CMK (cell line): ENCODE measurements around the gene UROC1.

Experiments
- DNase-seq: peaks from one replicate; pipeline ENCODE4 v3.0.0-alpha.2; 2010; ENCODE audit warnings: low read depth

UROC1 gene

DNA sequence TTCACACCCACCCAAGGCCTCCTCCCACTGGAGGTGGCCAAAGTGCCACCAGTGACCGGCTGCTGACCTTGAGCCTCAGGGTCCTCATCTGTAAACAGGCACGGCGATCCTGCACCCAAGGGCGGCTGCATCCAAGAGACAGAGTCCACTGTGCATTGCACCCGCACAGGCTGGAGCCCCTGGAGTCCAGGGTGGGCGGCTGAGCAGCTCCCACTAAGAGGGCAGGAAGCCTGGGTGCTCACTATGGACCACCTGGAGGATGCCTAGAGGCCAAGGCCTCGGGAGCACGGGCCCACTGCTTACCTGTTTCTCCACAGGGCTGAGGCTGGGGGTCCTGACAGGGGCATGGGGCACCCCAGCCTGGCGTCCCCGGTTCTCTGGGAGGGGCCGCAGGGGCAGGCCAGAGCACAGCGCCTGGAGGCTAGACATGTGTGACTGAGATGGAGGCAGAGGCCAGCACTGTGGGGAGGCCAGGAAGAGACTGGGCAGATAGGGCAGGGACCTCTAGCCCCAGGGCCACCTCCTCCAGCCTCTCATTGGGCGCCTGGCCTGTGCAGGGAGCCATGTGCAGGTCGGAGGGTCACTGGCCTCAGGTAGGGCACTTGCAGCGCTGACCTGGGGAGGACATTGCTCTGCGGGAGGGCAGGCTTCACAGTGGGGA is at the start of gene UROC1:
UROC1 (minus strand) TSS at position 483 of the 661 bp plus-strand sequence; CDS start at position 429, 54 bp downstream.
- DNase-seq: no peak

GRCh38 chr3:126562737-126563276 is 45.2 kb upstream of the UROC1 start:
- no peak for DNase-seq

- no peak for DNase-seq
These were observed 40.9 kb upstream of the UROC1 start, which contains the start of gene C3orf22 for GRCh38 chr3:126558336-126559071. TSS of gene C3orf22 (minus strand) at chr3:126558932. CDS start at chr3:126553390, 5,542 bp downstream.

- no peak for DNase-seq
These were observed 40.2 kb upstream of the UROC1 start for GRCh38 chr3:126557761-126558160.

- DNase-seq: no peak
These were observed 39.8 kb upstream of the UROC1 start for GRCh38 chr3:126557415-126557745.

DNA sequence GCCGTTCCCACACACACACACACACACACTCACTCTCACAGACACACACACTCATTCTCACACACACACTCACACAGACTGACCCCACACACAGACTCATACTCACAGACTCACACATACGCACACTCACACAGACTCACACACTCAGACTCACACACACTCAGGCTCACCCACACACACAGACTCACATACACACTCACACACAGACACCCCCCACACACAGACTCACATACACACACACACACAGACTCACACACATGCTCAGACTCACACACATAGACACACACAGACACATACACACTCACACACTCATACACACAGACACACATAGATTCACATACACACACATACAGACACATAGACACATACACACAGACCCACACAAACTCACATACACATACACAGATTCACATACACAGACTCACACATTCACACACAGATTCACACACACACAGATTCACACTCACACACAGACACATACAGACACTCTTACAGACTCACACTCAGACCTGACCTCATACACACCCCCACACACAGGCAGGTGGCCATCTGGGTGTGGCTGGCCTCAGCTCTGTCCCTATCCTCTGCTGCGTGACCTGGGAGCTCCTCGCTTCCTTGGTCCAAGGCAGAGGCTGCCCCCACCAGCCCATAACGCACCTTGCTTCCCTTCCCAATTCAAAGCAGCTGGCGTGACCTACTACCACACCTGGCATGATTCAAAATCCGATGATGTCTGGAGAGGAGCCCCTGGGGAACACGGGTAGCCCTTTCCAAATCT is 39.3 kb upstream of the UROC1 start:
- no peak for DNase-seq

- DNase-seq: no peak
These were observed 38.4 kb upstream of the UROC1 start for GRCh38 chr3:126555795-126556636.

DNA sequence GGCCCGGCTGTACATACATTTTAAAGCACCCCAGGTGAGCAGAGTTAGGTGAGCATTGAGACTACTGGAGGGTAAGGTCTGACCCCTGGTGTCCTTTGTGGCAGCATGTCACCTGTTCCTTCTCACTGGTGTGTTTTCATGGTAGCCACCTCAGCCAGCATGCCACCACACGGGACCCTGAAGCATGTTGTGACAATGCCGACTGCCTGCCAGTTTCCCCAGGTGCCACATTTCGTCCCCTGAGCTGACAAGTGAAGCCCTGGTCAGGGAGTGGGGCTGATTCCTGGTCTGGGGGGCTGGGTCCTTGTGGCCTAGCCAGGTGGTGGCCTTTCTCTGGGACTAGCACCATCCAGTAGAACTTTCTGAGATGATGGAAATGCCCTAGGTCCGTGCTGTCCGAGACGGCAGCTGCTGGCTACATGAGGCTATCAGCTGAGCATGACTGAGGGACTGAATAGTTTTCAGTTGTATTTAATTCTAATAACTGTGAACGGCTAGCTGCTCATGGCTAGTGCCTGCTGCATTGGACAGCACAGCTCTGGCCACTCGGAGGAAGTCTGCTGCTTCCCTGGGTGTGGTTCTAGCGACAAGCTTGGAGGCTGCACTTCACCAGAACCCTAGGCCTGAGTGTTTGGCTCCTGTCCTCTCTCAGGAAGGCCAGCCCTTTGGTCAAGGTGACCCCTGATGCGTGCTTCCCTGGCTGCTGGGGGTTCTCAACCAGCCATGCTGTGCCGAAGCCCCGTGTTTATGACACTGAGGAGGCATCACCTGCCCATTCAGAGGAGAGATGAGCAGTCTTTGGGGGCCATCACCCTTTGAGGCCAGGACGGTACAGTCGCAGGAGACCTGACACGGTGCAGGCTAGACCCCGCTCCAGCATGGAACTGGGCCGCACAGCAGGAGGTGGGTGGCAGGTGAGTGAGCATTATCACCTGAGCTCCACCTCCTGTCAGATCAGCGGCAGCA is 37.3 kb upstream of the UROC1 start:
- no peak for DNase-seq

- no peak for DNase-seq
These were observed 35.9 kb upstream of the UROC1 start for GRCh38 chr3:126553284-126554084.

- DNase-seq: no peak
These were observed 35.2 kb upstream of the UROC1 start for GRCh38 chr3:126552688-126553283.

DNA sequence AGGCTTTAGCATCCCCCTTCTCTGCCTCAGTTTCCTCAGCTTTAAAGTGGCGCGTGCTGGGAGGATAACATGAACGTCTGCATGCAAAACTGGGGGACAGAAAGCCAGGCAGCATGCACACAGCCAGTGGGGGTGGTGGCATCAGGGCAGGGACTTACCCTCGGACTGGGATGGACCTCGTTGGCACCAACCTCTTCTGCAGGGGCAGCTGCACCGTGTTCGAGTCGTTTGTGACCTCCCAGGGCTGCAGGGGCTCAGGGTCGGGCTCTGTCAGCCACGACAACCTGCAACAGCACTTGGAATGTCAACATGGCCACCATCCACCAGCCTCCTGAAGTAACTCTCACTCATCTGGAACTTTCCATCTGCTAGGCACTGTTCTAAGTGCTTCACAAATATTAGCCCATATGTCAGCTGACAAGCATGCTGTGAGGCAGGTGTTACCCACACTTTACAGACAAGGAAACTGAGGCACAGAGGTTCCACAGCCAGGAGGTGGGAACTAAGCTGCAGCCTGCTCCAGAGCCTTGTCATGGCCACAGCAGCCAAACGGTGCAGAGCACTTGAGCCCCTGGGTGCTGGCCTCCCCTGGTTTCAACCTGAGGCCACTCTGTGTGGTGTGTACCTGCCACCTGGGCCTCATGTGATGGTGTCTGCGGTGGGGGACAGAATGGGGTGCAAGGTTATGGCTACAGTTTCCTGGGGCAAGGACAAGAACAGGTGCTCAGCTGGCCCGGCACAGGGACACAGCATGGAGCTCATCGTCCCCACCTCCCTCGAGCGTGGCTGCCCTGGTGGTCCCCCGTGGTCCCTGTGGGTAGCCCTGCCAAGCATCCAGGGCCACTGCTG is 34.5 kb upstream of the UROC1 start:
- DNase-seq: no peak

DNA sequence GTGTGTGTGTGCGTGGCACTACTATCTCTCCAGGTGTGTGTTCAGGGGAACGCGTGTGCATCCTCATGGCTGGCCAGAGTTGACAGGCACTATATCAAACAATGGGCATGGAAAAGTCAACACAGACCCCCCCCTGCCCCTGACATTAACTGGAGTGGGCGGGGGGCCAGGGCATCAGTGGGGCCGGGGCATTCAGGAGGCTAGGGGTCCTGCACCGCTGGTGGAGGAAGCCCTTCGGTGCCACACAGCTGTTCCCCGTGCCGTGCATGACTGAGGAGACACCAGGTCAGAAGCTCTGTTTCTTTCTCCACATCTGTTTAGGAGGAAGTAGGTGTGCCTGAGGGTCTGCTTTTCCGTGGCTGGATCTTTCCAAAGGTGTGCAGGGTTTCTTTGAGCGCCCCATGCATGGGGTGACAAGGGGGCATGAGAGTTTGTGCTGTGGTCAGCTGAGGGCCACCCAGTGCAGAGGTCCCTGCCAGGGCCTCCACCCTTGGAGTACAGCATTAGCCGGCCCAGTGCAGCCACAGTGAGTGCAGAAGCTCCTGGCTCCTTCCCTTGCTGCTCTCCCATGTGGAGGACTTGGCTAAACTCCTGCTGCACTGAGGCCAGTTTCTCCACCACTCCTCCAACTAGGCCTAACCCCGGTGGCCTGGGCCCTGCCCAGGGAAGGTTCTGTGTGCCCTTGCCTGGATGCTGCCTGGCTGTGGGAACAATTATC is 33.7 kb upstream of the UROC1 start:
- DNase-seq: no peak

- no peak for DNase-seq
These were observed 33.0 kb upstream of the UROC1 start for GRCh38 chr3:126550488-126551051.

DNA sequence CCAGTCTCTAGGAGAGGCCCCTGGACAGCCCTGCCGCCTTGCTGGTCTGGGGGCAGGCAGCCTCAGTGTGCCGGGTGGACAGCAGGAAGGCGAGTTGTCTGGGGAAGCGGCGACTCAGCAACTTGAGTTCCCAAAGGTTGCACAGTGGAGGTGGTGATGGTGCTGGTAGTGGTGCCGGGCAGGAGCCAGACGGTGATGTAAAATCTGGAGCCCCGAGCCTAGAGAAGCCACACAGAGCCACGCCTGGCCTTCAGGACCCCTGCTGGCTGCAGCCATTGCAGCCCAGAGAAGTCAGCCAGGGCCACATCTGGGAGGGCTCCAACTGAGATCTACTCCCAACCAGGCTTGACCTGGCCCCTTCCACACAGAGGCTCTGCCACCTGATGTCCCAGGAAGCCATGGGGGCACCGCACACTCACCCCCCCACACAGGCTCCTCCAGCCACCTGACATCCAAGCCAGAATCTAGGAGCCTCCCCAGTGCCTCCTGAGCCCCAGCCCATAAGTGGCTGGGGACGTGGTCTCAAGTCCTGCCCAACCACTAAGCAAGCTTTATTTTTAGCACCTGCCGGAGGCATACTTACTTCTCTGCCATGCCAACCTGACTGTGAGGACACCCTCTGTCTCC is 32.4 kb upstream of the UROC1 start:
- no peak for DNase-seq

- DNase-seq: no peak
These were observed 31.2 kb upstream of the UROC1 start for GRCh38 chr3:126548556-126549466.

- DNase-seq: no peak
These were observed 30.1 kb upstream of the UROC1 start for GRCh38 chr3:126547721-126548120.
